Astrocyte (in vitro differentiated cells and primary cell): Measurements from ENCODE around the gene SFT2D1. TPM values are rescaled to one million over a fixed set of nuclear protein-coding genes. Genes with fewer than 3 reads are reported as not detected.
A peak's percentile ranks its signal among the peaks of the same experiment; 100 is the strongest.

ENCODE experiments used
- DNase-seq: peaks from one replicate; pipeline ENCODE4 v3.0.0-alpha.2; 2010; ENCODE audit warnings: low read depth
- FAIRE-seq: peaks from 2 replicates; lab custom pipeline; 2011; peaks lifted over from hg19 to GRCh38; lab: Jason Lieb, UNC
- H2AFZ ChIP-seq: 2 replicates; pipeline ENCODE4 v1.6.0; 2012; ENCODE audit warnings: low read depth, low read length, inconsistent platforms
- H3K27ac ChIP-seq: 2 replicates; pipeline ENCODE4 v1.5.1; 2011; ENCODE audit warnings: low read depth, low read length, inconsistent platforms
- H3K27me3 ChIP-seq: 2 replicates; pipeline ENCODE4 v1.6.0; 2011; ENCODE audit warnings: low read length, inconsistent platforms; ENCODE audit not compliant: insufficient read depth
- H3K36me3 ChIP-seq: 2 replicates; pipeline ENCODE4 v1.5.1; 2011; ENCODE audit warnings: low read length, inconsistent platforms; ENCODE audit not compliant: insufficient read depth
- H3K4me1 ChIP-seq: 2 replicates; pipeline ENCODE4 v1.5.1; 2011; ENCODE audit warnings: low read length, inconsistent platforms; ENCODE audit not compliant: insufficient read depth
- H3K4me2 ChIP-seq: 2 replicates; pipeline ENCODE4 v1.6.0; 2012; ENCODE audit warnings: low read length, inconsistent platforms
- H3K4me3 ChIP-seq: 2 replicates; pipeline ENCODE4 v1.5.1; 2011; ENCODE audit warnings: low read depth, mild to moderate bottlenecking, low read length, inconsistent platforms; ENCODE audit not compliant: insufficient read depth
- H3K79me2 ChIP-seq: 2 replicates; pipeline ENCODE4 v1.6.0; 2012; ENCODE audit warnings: mild to moderate bottlenecking, low read length, inconsistent platforms; ENCODE audit not compliant: insufficient read depth
- H3K9ac ChIP-seq: 2 replicates; pipeline ENCODE4 v1.6.0; 2012; ENCODE audit warnings: mild to moderate bottlenecking, low read length, inconsistent platforms
- H3K9me3 ChIP-seq: 2 replicates; pipeline ENCODE4 v1.5.1; 2012; ENCODE audit warnings: low read depth, mild to moderate bottlenecking, low read length, inconsistent platforms; ENCODE audit not compliant: insufficient read depth
- H4K20me1 ChIP-seq: 2 replicates; pipeline ENCODE4 v1.6.0; 2012; ENCODE audit warnings: low read length, inconsistent platforms; ENCODE audit not compliant: insufficient read depth
- H3K27ac Mint-ChIP-seq: one replicate; pipeline ENCODE4 v1.8.0; 2021; ENCODE audit warnings: mild to moderate bottlenecking, mixed read lengths; ENCODE audit not compliant: unreplicated experiment
- H3K27me3 Mint-ChIP-seq: one replicate; pipeline ENCODE4 v1.8.0; 2021; ENCODE audit warnings: low read depth, mixed read lengths; ENCODE audit not compliant: unreplicated experiment
- H3K36me3 Mint-ChIP-seq: one replicate; pipeline ENCODE4 v1.8.0; 2021; ENCODE audit warnings: low read depth, mixed read lengths; ENCODE audit not compliant: unreplicated experiment
- H3K4me1 Mint-ChIP-seq: one replicate; pipeline ENCODE4 v1.8.0; 2021; ENCODE audit warnings: low read depth, mixed read lengths; ENCODE audit not compliant: unreplicated experiment
- H3K4me3 Mint-ChIP-seq: one replicate; pipeline ENCODE4 v1.8.0; 2021; ENCODE audit warnings: mild to moderate bottlenecking, moderate library complexity, mixed read lengths; ENCODE audit not compliant: unreplicated experiment
- H3K9me3 Mint-ChIP-seq: one replicate; pipeline ENCODE4 v1.8.0; 2021; ENCODE audit warnings: mild to moderate bottlenecking, mixed read lengths; ENCODE audit not compliant: unreplicated experiment
- EZH2 ChIP-seq: IDR thresholded peaks from 2 replicates; pipeline ENCODE4 v1.6.1; 2012; ENCODE audit warnings: mild to moderate bottlenecking, low read length, inconsistent platforms; ENCODE audit not compliant: insufficient read depth
- total RNA-seq: library from RNA; stranded (reverse); gene quantifications from 2 replicates; pipeline ENCODE4 v1.2.1, GENCODE V29; 2021
- TF ChIP-seq, protein P1 (sequence below): IDR thresholded peaks from 2 replicates; pipeline ENCODE4 v1.5.1; 2011; ENCODE audit warnings: low read depth, mild to moderate bottlenecking, inconsistent platforms, low read length, moderate library complexity; ENCODE audit not compliant: insufficient read depth

SFT2D1 gene
- total RNA-seq, 1 donor from 2014 or later = 63.9 TPM

DNA sequence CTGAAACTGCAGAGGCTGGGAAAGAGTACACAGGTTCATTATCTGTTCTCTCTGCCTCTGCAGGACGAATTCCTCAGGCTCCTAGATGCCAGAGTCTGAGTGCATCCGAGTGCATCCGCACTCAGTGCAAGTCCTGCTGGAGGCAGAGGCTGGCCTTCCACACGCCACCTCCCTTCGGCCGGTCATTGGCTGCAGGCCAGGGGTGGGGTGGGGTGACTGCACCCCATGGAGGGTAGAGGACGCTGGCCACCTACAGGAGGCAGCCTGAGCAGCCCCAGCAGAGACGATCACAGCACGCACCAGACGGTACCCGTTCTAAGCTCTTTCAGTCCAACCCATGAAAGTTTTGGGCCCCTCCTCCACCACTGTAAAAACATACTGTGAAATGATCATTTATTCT lies 11.7 kb downstream of the SFT2D1 start:
- no peak overlapping the region for H3K27ac Mint-ChIP-seq
- TF ChIP-seq, protein P1, sequence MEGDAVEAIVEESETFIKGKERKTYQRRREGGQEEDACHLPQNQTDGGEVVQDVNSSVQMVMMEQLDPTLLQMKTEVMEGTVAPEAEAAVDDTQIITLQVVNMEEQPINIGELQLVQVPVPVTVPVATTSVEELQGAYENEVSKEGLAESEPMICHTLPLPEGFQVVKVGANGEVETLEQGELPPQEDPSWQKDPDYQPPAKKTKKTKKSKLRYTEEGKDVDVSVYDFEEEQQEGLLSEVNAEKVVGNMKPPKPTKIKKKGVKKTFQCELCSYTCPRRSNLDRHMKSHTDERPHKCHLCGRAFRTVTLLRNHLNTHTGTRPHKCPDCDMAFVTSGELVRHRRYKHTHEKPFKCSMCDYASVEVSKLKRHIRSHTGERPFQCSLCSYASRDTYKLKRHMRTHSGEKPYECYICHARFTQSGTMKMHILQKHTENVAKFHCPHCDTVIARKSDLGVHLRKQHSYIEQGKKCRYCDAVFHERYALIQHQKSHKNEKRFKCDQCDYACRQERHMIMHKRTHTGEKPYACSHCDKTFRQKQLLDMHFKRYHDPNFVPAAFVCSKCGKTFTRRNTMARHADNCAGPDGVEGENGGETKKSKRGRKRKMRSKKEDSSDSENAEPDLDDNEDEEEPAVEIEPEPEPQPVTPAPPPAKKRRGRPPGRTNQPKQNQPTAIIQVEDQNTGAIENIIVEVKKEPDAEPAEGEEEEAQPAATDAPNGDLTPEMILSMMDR = no peak
- TF ChIP-seq EZH2 = no peak

DNA sequence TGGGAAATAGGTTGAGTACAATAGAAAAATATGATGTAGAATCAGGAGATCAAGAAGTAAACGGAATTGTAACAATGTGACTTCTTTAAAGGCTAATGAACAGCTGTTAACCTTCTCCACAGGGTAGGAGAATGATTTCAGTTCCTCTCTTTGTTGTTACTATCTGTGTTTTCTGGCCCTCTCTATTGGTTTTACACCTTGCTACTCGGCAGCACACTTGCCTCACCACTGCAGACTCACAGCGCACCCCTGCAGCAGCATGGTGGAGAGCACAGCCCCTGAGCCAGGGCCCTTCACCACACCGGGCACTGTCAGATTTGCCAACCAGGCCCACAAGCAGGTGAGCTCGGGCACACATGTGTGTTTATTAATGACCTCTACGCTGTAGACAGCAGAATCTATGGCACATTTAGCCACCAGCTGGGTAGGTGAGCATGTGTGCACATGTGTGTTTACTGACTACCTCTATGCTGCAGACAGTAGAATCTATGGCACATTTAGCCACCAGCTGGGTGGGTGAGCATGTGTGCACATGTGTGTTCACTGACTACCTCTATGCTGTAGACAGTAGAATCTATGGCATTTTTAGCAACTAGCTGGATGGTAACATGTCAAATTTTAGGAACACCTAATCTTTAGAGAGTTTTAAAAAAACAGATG lies 16.8 kb downstream of the SFT2D1 start:
- Histone ChIP-seq H3K4me1 (no peaks in the 10 kb centered on the region), H3K4me2 (no peak overlapping the region), H4K20me1 (peaks cover 32% of the 10 kb centered on the region), H3K79me2 (peaks cover 44% of the 10 kb centered on the region), H3K27me3 (no peaks in the 10 kb centered on the region), H2AFZ (no peak overlapping the region), H3K9ac (no peak overlapping the region), H3K27ac (no peak overlapping the region), H3K9me3 (no peaks in the 10 kb centered on the region), H3K4me3 (no peak overlapping the region), H3K36me3 (peaks cover 21% of the 10 kb centered on the region)
- H3K4me3 Mint-ChIP-seq = no peak overlapping the region
- FAIRE-seq = no peak
- TF ChIP-seq, protein P1 = no peak
- no peak for TF ChIP-seq EZH2
- H3K27me3 Mint-ChIP-seq = no peaks in the 10 kb centered on the region
- H3K36me3 Mint-ChIP-seq = peaks cover 12% of the 10 kb centered on the region
- peaks cover under 1% of the 10 kb centered on the region for H3K4me1 Mint-ChIP-seq
- H3K9me3 Mint-ChIP-seq = no peaks in the 10 kb centered on the region
- no peak for DNase-seq
- H3K27ac Mint-ChIP-seq = no peak overlapping the region

More for the DNA sequence above, 11.7 kb downstream of the SFT2D1 start:
- peaks cover 18% of the 10 kb centered on the region for H3K36me3 Mint-ChIP-seq
- DNase-seq (peak; percentile 2), FAIRE-seq (no peak)
- H3K36me3 ChIP-seq = peaks cover 8% of the 10 kb centered on the region
- peaks cover 92% of the 10 kb centered on the region for H3K79me2 ChIP-seq
- H3K9me3 ChIP-seq = no peaks in the 10 kb centered on the region
- peaks cover 73% of the 10 kb centered on the region for H4K20me1 ChIP-seq
- no peak overlapping the region for H2AFZ ChIP-seq
- no peaks in the 10 kb centered on the region for H3K27me3 ChIP-seq
- H3K4me1 Mint-ChIP-seq = peaks cover 29% of the 10 kb centered on the region
- H3K9ac ChIP-seq = no peak overlapping the region
- no peaks in the 10 kb centered on the region for H3K4me1 ChIP-seq
- H3K27me3 Mint-ChIP-seq = no peaks in the 10 kb centered on the region
- peak overlapping the region; percentile 18 for H3K4me2 ChIP-seq
- H3K27ac ChIP-seq = no peak overlapping the region
- H3K9me3 Mint-ChIP-seq = no peaks in the 10 kb centered on the region
- no peak overlapping the region for H3K4me3 ChIP-seq
- H3K4me3 Mint-ChIP-seq = peak overlapping the region; percentile 8

DNA sequence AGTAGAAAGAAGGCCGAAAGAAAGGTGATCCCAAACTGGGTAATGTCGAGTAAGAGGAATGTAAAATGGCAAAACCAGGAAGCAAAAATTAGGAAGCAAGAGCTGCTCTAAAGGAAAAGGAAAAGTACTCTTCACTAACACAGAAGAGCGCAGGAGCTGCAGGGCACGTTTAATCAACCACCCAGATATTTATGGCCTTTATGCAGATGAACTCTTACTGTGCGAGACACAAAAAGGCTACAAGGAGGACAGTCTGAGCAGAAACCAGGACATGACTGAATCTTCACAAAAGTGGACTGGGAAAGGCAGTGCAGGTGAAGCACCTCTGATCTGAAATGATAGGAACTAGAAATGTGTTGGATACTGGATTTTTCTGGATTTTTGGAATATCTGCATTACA lies 18.9 kb downstream of the SFT2D1 start:
- no peak overlapping the region for H3K9ac ChIP-seq
- Mint-ChIP-seq H3K27ac (no peak overlapping the region), H3K9me3 (no peaks in the 10 kb centered on the region), H3K27me3 (no peaks in the 10 kb centered on the region), H3K4me1 (peaks cover 11% of the 10 kb centered on the region), H3K4me3 (no peak overlapping the region), H3K36me3 (peaks cover 19% of the 10 kb centered on the region)
- TF ChIP-seq EZH2 = no peak
- TF ChIP-seq, protein P1 = no peak
- no peak overlapping the region for H2AFZ ChIP-seq
- DNase-seq = no peak
- H3K4me3 ChIP-seq = no peak overlapping the region
- H3K4me2 ChIP-seq = no peak overlapping the region
- FAIRE-seq = no peak
- H4K20me1 ChIP-seq = peaks cover 24% of the 10 kb centered on the region
- no peaks in the 10 kb centered on the region for H3K9me3 ChIP-seq
- peaks cover 25% of the 10 kb centered on the region for H3K36me3 ChIP-seq
- H3K4me1 ChIP-seq = no peaks in the 10 kb centered on the region
- H3K27ac ChIP-seq = no peak overlapping the region
- no peaks in the 10 kb centered on the region for H3K27me3 ChIP-seq
- peaks cover 23% of the 10 kb centered on the region for H3K79me2 ChIP-seq
